Measurements from ENCODE around the gene GPBAR1. TPM values are rescaled to one million over a fixed set of nuclear protein-coding genes. Genes with fewer than 3 reads are reported as not detected.

The GPBAR1 gene
- total RNA-seq, 4 donors from 2014 or later: 0.26 to 1.3 (median 0.31) TPM; not detected in 1

DNA sequence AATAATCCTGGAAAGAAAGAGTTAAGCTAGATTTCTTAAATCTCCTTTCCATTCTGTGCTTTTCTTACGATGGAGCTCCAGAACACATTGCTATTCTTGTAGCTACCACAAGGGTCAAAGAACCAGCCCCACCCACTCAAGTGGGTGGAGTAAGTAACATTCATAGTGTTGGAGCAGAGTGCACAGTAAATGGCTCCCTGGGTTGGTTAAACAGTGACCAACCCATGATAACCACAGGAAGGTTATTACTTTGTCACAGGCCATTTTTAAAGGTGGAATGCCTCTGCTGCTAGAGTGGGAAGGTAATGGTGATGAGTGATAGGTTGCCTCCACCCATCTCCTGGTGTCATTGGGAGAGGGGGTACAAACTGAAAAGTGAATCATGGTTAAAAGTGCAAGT, 29.9 kb upstream of the GPBAR1 start:
- Histone ChIP-seq H3K27me3 (no peaks in the 10 kb centered on the region), H3K4me1 (peaks cover 16 to 54% (median 32%) of the 10 kb centered on the region in 3 donors), H3K36me3 (peaks cover 18 to 100% (median 72%) of the 10 kb centered on the region in 3 donors), H3K9me3 (no peaks in the 10 kb centered on the region), H3K27ac (peak overlapping the region in 2 of 4 donors; percentile 75 to 78), H3K4me3 (no peak overlapping the region)
- intact Hi-C loops (cut with DNase I): no loop called here
- DNase-seq: no peak
- WGBS, 2 donors: 0% methylated on average over 1 of the region's 1 CpG
- no peak for TF ChIP-seq POLR2A (IDR thresholded peaks at IDR 0.05)
- peak in 5 of 6 experiments; percentile 8 to 48 (median 18) for TF ChIP-seq CTCF (IDR thresholded peaks at IDR 0.05)

DNA sequence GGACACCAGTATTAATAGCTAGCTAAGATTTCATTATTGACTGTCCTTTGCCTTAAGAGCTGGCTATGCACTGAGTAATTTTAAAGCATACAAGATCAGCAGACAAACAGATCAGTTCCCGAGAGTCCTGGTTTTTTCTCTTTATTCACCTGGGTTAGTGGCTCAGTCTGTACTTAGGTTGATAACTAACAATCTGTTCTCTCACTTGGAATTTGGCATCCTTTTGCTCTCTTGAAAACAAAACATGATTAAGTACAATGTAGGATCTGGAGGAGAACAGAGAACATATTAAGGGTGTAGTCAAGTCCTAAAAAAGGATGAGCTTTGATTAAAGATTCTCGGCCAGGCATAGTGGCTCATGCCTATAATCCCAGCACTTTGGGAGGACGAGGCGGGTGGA, 27.3 kb upstream of the GPBAR1 start:
- no peak for DNase-seq
- Histone ChIP-seq H3K9me3 (no peaks in the 10 kb centered on the region), H3K4me3 (no peak overlapping the region), H3K36me3 (peaks cover 29 to 100% (median 71%) of the 10 kb centered on the region in 3 donors), H3K4me1 (peaks cover 13 to 31% (median 22%) of the 10 kb centered on the region in 3 donors), H3K27ac (no peak overlapping the region), H3K27me3 (no peaks in the 10 kb centered on the region)
- 83 to 92% methylated on average over 4 of the region's 4 CpGs for whole genome bisulfite sequencing, 2 donors
- intact Hi-C loops (cut with DNase I): no loop called here
- no peak for TF ChIP-seq CTCF (IDR thresholded peaks at IDR 0.05)
- TF ChIP-seq POLR2A (IDR thresholded peaks at IDR 0.05): no peak

DNA sequence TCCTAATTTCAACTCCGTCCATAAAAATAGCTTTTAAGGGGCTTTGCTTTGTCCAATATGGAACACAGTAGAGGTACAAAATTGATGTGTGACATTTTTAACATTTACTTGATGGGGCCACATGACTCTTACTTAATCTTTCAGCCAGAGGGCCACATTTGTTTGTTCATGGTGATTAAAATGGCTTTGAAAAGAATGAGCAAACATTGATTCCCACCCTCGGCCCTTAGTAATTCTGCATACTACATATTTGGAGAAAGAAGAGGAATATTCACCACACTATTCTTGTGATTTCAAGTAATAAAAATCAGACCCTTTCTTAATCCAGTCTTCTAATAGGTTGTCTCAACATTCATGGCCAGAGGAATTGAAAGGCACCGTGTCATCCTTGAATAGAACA, 26.3 kb upstream of the GPBAR1 start:
- H3K27me3 ChIP-seq: no peaks in the 10 kb centered on the region
- DNase-seq: no peak
- WGBS, 2 donors: 45 to 48% methylated on average over 3 of the region's 3 CpGs
- no peak for TF ChIP-seq CTCF (IDR thresholded peaks at IDR 0.05)
- no peak for TF ChIP-seq POLR2A (IDR thresholded peaks at IDR 0.05)
- intact Hi-C loops (cut with DNase I): no loop called here
- H3K4me3 ChIP-seq: no peak overlapping the region
- H3K4me1 ChIP-seq: peaks cover 3 to 21% (median 15%) of the 10 kb centered on the region in 3 donors
- no peak overlapping the region for H3K27ac ChIP-seq
- no peaks in the 10 kb centered on the region for H3K9me3 ChIP-seq
- peaks cover 39 to 100% (median 75%) of the 10 kb centered on the region in 3 donors for H3K36me3 ChIP-seq

DNA sequence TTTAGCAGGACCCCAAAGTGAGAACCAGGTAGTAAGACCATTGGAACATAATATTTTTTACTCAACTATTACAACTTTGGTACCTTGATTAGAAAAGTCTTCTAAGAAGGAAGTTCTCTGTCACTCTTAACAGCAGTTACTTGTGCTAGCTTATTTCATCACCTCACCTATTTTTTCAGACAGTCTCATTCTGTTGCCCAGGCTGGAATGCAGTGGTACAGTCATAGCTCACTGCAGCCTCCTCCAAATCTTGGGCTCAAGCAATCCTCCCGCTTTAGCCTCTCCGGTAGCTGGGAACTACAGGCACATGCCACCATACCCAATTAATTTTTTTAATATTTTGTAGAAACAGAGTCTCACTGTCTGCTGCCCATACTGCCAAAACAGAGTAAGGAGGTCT, 25.8 kb upstream of the GPBAR1 start:
- H3K27me3 ChIP-seq: no peaks in the 10 kb centered on the region
- intact Hi-C loops (cut with DNase I): no loop called here
- no peak for TF ChIP-seq CTCF (IDR thresholded peaks at IDR 0.05)
- no peak for TF ChIP-seq POLR2A (IDR thresholded peaks at IDR 0.05)
- H3K4me3 ChIP-seq: no peak overlapping the region
- 96 to 100% methylated on average over 2 of the region's 2 CpGs for WGBS, 2 donors
- H3K4me1 ChIP-seq: peaks cover 0 to 16% (median 11%) of the 10 kb centered on the region in 3 donors
- H3K9me3 ChIP-seq: no peaks in the 10 kb centered on the region
- no peak for DNase-seq
- no peak overlapping the region for H3K27ac ChIP-seq
- peaks cover 39 to 100% (median 80%) of the 10 kb centered on the region in 3 donors for H3K36me3 ChIP-seq

GRCh38 chr2:218236829-218237228, 24.0 kb upstream of the GPBAR1 start:
- Histone ChIP-seq H3K27me3 (no peaks in the 10 kb centered on the region), H3K27ac (no peak overlapping the region), H3K4me1 (no peaks in the 10 kb centered on the region), H3K9me3 (no peaks in the 10 kb centered on the region), H3K36me3 (peaks cover 47 to 100% (median 73%) of the 10 kb centered on the region in 3 donors), H3K4me3 (no peak overlapping the region)
- DNase-seq: no peak
- intact Hi-C loops (cut with DNase I): no loop called here
- 88 to 91% methylated on average over 4 of the region's 4 CpGs for WGBS, 2 donors
- TF ChIP-seq CTCF (IDR thresholded peaks at IDR 0.05) (no peak), POLR2A (IDR thresholded peaks at IDR 0.05) (no peak)

All from esophagus squamous epithelium (tissue), 5 donors.